Peyer's patch (tissue), 4 donors: Measurements from ENCODE around the gene TBC1D13. TPM values are rescaled to one million over a fixed set of nuclear protein-coding genes. Genes with fewer than 3 reads are reported as not detected.
A peak's percentile ranks its signal among the peaks of the same experiment; 100 is the strongest.
"Not testable (repeated sequence)": the region's sequence is repeated elsewhere in the genome, so short reads cannot be mapped to it uniquely, and the experiment has no call there.

Experiments used
- DNase-seq, 3 donors: peaks; one replicate each; pipeline ENCODE4 v3.0.0-alpha.2; 2017 to 2019
- H3K27ac ChIP-seq, 4 donors: fragments of 200-600 bp; sonication (generic); one replicate each; pipeline ENCODE4 v1.5.1; 2016 to 2019
- H3K27me3 ChIP-seq, 2 donors: fragments of 200-600 bp; sonication (generic); one replicate each; pipeline ENCODE4 v1.5.1; 2019
- H3K36me3 ChIP-seq, 3 donors: fragments of 200-600 bp; sonication (generic); one replicate each; pipeline ENCODE4 v1.5.1; 2016 to 2019
- H3K4me1 ChIP-seq, 4 donors: fragments of 200-600 bp; sonication (generic); one replicate each; pipeline ENCODE4 v1.5.1; 2016 to 2019
- H3K4me3 ChIP-seq, 4 donors: fragments of 200-600 bp; sonication (generic); 1 replicate in 3 of 4; 2 replicates in 1 of 4; pipeline ENCODE4 v1.5.1; 2016 to 2019; ENCODE audit warnings: mild to moderate bottlenecking in 1 of 4
- H3K9me3 ChIP-seq, 4 donors: fragments of 200-600 bp; sonication (generic); one replicate each; pipeline ENCODE4 v1.5.1; 2016 to 2019; ENCODE audit warnings: mild to moderate bottlenecking in 1 of 4
- small RNA-seq, 2 donors: library from RNA; depleted of rRNA; stranded (forward); fragments of <200 nt; gene quantifications; one replicate each; pipeline ENCODE3, GENCODE V24; 2016
- total RNA-seq, 4 donors: library from RNA; depleted of rRNA; stranded (reverse); fragments of >200 nt; gene quantifications; one replicate each; pipeline ENCODE4 v1.1.0, GENCODE V29; 2016
- TF ChIP-seq, protein P1 (sequence below), 6 experiments: fragments of 450-650 bp in 4 of 6; fragments of 200-600 bp in 2 of 6; sonication (generic) in 1 of 6; IDR thresholded peaks; one replicate each; pipeline ENCODE4 v1.5.1; 2017 to 2019; ENCODE audit warnings: antibody characterized with exemption in 6 of 6, mild to moderate bottlenecking in 3 of 6, moderate library complexity in 1 of 6

TBC1D13 gene
- total RNA-seq, 4 donors from 2014 or later: 26.8 to 48.7 (median 45.7) TPM

DNA sequence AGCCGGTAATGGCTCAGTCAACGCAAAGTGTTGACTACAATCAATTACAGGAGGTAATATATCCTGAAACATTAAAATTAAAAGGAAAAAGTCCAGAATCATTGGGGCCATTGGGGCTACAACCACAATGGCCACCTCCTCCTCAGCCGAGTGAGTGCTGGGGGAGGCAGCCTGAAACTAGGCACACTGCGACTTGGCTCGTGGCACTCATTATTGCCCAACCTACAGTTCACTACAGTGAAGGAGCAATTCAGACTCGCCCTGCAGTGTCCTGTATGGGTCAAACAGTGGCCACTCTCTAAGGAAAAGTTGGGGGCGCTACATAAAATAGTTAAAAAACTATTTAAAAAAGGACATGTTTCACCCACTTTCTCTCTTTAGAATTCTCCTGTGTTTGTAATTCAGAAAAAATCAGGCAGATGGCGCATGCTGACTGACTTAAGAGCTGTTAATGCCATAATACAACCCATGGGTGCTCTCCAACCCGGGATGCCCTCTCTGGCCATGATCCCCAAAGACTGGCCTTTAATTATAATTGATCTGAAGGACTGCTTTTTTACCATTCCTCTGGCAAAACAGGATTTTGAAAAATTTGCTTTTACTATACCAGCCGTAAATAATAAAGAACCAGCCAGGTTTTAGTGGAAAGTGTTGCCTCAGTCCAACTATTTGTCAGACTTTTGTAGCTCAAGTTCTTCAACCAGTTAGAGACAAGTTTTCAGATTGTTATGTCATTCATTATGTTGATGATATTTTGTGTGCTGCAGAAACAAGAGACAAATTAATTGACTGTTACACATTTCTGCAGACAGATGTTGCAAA lies 64.9 kb downstream of the TBC1D13 start:
- not testable (repeated sequence) for H3K27ac ChIP-seq, H3K4me1 ChIP-seq, H3K9me3 ChIP-seq, H3K27me3 ChIP-seq, H3K4me3 ChIP-seq, H3K36me3 ChIP-seq
- TF ChIP-seq, protein P1, sequence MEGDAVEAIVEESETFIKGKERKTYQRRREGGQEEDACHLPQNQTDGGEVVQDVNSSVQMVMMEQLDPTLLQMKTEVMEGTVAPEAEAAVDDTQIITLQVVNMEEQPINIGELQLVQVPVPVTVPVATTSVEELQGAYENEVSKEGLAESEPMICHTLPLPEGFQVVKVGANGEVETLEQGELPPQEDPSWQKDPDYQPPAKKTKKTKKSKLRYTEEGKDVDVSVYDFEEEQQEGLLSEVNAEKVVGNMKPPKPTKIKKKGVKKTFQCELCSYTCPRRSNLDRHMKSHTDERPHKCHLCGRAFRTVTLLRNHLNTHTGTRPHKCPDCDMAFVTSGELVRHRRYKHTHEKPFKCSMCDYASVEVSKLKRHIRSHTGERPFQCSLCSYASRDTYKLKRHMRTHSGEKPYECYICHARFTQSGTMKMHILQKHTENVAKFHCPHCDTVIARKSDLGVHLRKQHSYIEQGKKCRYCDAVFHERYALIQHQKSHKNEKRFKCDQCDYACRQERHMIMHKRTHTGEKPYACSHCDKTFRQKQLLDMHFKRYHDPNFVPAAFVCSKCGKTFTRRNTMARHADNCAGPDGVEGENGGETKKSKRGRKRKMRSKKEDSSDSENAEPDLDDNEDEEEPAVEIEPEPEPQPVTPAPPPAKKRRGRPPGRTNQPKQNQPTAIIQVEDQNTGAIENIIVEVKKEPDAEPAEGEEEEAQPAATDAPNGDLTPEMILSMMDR (IDR thresholded peaks at IDR 0.05): peak in 4 of 6 experiments; percentile 35 to 68 (median 62)
- peak in 1 of 3 donors; percentile 52 for DNase-seq

DNA sequence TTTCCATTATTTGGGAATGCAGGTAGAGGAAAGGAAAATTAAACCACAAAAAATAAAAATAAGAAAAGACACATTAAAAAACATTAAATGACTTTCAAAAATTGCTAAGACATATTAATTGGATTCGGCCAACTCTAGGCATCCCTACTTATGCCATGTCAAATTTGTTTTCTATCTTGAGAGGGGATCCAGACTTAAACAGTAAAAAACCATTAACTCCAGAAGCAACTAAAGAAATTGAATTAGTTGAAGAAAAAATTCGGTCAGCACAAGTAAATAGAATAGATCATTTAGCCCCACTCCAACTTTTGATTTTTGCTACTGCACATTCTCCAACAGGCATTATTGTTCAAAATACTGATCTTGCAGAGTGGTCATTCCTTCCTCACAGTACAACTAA lies 65.6 kb downstream of the TBC1D13 start:
- not testable (repeated sequence) for H3K4me1 ChIP-seq, H3K27ac ChIP-seq, H3K36me3 ChIP-seq, H3K4me3 ChIP-seq, H3K9me3 ChIP-seq, DNase-seq, H3K27me3 ChIP-seq

DNA sequence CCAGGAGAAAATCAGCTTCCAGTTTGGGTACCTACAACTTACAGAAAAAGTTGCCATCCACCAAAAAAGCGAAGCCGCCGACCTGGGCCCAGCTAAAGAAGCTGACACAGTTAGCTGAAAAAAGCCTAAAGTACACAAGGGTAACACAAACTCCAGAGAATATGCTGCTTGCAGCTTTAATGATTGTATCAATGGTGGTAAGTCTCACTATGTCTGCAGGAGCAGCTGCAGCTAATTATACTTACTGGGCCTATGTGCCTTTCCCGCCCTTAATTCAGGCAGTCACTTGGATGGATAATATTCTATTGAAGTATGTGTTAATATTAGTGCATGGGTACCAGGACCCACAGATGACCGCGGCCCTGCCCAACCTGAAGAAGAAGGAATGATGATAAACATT lies 67.4 kb downstream of the TBC1D13 start:
- not testable (repeated sequence) for H3K4me1 ChIP-seq, H3K27me3 ChIP-seq, DNase-seq, H3K4me3 ChIP-seq, H3K9me3 ChIP-seq, H3K27ac ChIP-seq, H3K36me3 ChIP-seq

DNA sequence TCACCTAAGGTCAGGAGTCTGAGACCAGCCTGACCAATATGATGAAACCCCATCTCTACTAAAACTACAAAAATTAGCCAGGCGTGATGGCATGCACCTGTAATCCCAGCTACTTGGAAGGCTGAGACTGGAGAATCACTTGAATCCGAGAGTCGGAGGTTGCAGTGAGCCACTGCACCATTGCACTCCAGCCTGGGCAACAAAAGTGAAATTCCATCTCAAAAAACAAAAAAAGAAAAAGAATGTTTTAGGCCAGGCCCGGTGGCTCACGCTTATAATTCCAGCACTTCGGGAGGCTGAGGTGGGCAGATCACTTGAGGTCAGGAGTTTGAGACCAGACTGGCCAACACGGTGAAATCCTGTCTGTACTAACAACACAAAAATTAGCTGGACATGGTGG lies 71.4 kb downstream of the TBC1D13 start:
- not testable (repeated sequence) for H3K27me3 ChIP-seq, H3K9me3 ChIP-seq, H3K27ac ChIP-seq, H3K4me3 ChIP-seq, H3K36me3 ChIP-seq, H3K4me1 ChIP-seq, DNase-seq

Small RNA genes within 50 kb of the gene (small RNA-seq; reads per million reads assigned to genes)
- gene RF00017: 0 reads per million in 2 donors

Other genes starting within 250 kb of the TBC1D13 start
- gene SPTAN1, start 234.7 kb upstream of the TBC1D13 start, total RNA-seq: 100 to 1,000 TPM; 251 to 586 (median 269) TPM
- gene DYNC2I2, start 130.4 kb upstream of the TBC1D13 start, total RNA-seq: 100 to 1,000 TPM in 1 of 4 donors, 10 to 100 TPM in 3; 71.9 to 103 (median 95.8) TPM
- gene SET, start 98.0 kb upstream of the TBC1D13 start, total RNA-seq: 100 to 1,000 TPM in 1 of 4 donors, 10 to 100 TPM in 3; 72.3 to 148 (median 83.9) TPM
- 10 to 100 TPM in 1 of 4 donors, 1 to 10 TPM in 3; 5.6 to 15.7 (median 9.3) TPM for gene PKN3, start 84.8 kb upstream of the TBC1D13 start, total RNA-seq
- 100 to 1,000 TPM in 3 of 4 donors, 10 to 100 TPM in 1; 21.5 to 177 (median 138) TPM for gene ZDHHC12, start 63.1 kb upstream of the TBC1D13 start, total RNA-seq
- gene ZER1, start 15.3 kb upstream of the TBC1D13 start, total RNA-seq: 100 to 1,000 TPM in 1 of 4 donors, 10 to 100 TPM in 3; 83.1 to 114 (median 88.1) TPM
- gene ENDOG, start 31.2 kb downstream of the TBC1D13 start, total RNA-seq: 10 to 100 TPM in 3 of 4 donors, 1 to 10 TPM in 1; 9.9 to 53.6 (median 40.5) TPM
- gene SPOUT1, start 42.5 kb downstream of the TBC1D13 start, total RNA-seq: 10 to 100 TPM; 33.5 to 48.7 (median 34.9) TPM
- gene KYAT1, start 94.7 kb downstream of the TBC1D13 start, total RNA-seq: 10 to 100 TPM in 1 of 4 donors, 1 to 10 TPM in 3; 4.6 to 14.9 (median 8.7) TPM
- 10 to 100 TPM; 20.0 to 39.2 (median 27.0) TPM for gene LRRC8A, start 94.9 kb downstream of the TBC1D13 start, total RNA-seq
- 10 to 100 TPM in 1 of 4 donors, 1 to 10 TPM in 2, not detected in 1; 4.4 to 23.9 (median 7.5) TPM for gene PHYHD1, start 133.7 kb downstream of the TBC1D13 start, total RNA-seq
- gene DOLK, start 160.3 kb downstream of the TBC1D13 start, total RNA-seq: 10 to 100 TPM in 2 of 4 donors, 1 to 10 TPM in 2; 4.1 to 12.3 (median 10.6) TPM
- gene NUP188, start 160.4 kb downstream of the TBC1D13 start, total RNA-seq: 100 to 1,000 TPM in 1 of 4 donors, 10 to 100 TPM in 3; 28.2 to 101 (median 47.9) TPM
- gene SH3GLB2, start 241.1 kb downstream of the TBC1D13 start, total RNA-seq: 100 to 1,000 TPM; 156 to 218 (median 183) TPM
- gene MIGA2, start 249.4 kb downstream of the TBC1D13 start, total RNA-seq: 100 to 1,000 TPM in 3 of 4 donors, 10 to 100 TPM in 1; 68.5 to 174 (median 125) TPM